BLaER1 treated with 17β-estradiol and CSF1 and Interleukin-3, amounts not matched to agents 10 nM and 100 nM (cell line): ENCODE measurements around the gene NGEF.
"Not testable (repeated sequence)": the region's sequence is repeated elsewhere in the genome, so short reads cannot be mapped to it uniquely, and the experiment has no call there.

Experiments used
- H3K27ac ChIP-seq, 11 experiments: shearing (Covaris generic); formaldehyde crosslinking; 2 replicates each; pipeline ENCODE4 v1.8.1; 2022
- H3K27me3 ChIP-seq, 11 experiments: shearing (Covaris generic); formaldehyde crosslinking; 2 replicates each; pipeline ENCODE4 v1.8.1; 2022
- H3K36me3 ChIP-seq, 11 experiments: shearing (Covaris generic); formaldehyde crosslinking; 2 replicates each; pipeline ENCODE4 v1.8.1; 2022
- H3K4me1 ChIP-seq, 10 experiments: shearing (Covaris generic); formaldehyde crosslinking; 2 replicates each; pipeline ENCODE4 v1.8.1; 2022
- H3K4me2 ChIP-seq, 11 experiments: shearing (Covaris generic); formaldehyde crosslinking; 2 replicates each; pipeline ENCODE4 v1.8.1; 2022
- H3K4me3 ChIP-seq, 10 experiments: shearing (Covaris generic); formaldehyde crosslinking; 2 replicates each; pipeline ENCODE4 v1.8.1; 2022
- H3K9ac ChIP-seq, 11 experiments: shearing (Covaris generic); formaldehyde crosslinking; 2 replicates each; pipeline ENCODE4 v1.8.1; 2022
- H3K9me3 ChIP-seq, 11 experiments: shearing (Covaris generic); formaldehyde crosslinking; replicated peaks in 1 of 11; 2 replicates each; pipeline ENCODE4 v1.8.1; 2022
- H4K20me1 ChIP-seq, 11 experiments: shearing (Covaris generic); formaldehyde crosslinking; 2 replicates each; pipeline ENCODE4 v1.8.1; 2022
- Cebpa-rat ChIP-seq, 11 experiments: shearing (Covaris generic); IDR thresholded peaks; 2 replicates each; pipeline ENCODE4 v1.8.1; 2022

The NGEF gene

DNA sequence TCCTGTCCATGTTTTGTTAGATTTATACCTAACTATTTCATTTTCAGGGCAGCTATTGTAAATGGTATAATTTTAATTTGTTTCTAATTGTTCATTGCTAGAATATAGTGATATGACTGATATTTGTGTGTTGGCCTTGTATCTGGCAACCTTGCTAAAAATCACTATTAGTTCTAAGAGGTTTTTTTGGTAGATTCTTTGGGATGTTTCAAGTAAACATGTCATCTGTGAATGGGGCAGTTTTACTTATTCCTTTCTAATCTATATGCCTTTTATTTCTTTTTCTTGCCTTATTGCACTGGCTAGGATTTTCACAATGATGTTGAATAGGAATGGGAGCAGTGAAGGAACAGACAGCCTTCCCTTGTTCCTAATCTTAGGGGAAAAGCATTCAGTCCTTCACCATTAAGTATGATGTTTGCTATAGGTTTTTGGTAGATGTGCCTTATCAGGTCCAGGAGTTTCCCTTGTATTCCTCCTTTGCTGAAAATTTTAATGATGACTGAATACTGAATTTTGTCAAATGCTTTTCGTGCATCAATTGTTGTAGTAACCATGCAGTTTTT lies 101.3 kb downstream of the NGEF start:
- peaks cover 19 to 31% (median 23%) of the 10 kb centered on the region in 11 experiments for H3K9me3 ChIP-seq
- H3K4me1 ChIP-seq = peaks cover 0 to 5% (median 0%) of the 10 kb centered on the region in 10 experiments; a peak in 2 of 20 replicates
- no peaks in the 10 kb centered on the region for H4K20me1 ChIP-seq
- H3K36me3 ChIP-seq = no peaks in the 10 kb centered on the region
- H3K27ac ChIP-seq = no peak overlapping the region
- H3K27me3 ChIP-seq = no peaks in the 10 kb centered on the region
- no peak overlapping the region for H3K4me2 ChIP-seq
- TF ChIP-seq Cebpa-rat (IDR thresholded peaks at IDR 0.05) = no peak
- no peak overlapping the region for H3K4me3 ChIP-seq
- H3K9ac ChIP-seq = no peak overlapping the region

GRCh38 chr2:232910376-232910775 lies 102.7 kb downstream of the NGEF start:
- no peak overlapping the region for H3K4me3 ChIP-seq
- H3K4me1 ChIP-seq = peaks cover 0 to 5% (median 0%) of the 10 kb centered on the region in 10 experiments; a peak in 2 of 20 replicates
- TF ChIP-seq Cebpa-rat (IDR thresholded peaks at IDR 0.05) = no peak
- H3K36me3 ChIP-seq = no peaks in the 10 kb centered on the region
- H3K9me3 ChIP-seq = peaks cover 19 to 31% (median 23%) of the 10 kb centered on the region in 11 experiments
- no peak overlapping the region for H3K9ac ChIP-seq
- no peaks in the 10 kb centered on the region for H4K20me1 ChIP-seq
- no peak overlapping the region for H3K27ac ChIP-seq
- no peaks in the 10 kb centered on the region for H3K27me3 ChIP-seq
- H3K4me2 ChIP-seq = no peak overlapping the region

DNA sequence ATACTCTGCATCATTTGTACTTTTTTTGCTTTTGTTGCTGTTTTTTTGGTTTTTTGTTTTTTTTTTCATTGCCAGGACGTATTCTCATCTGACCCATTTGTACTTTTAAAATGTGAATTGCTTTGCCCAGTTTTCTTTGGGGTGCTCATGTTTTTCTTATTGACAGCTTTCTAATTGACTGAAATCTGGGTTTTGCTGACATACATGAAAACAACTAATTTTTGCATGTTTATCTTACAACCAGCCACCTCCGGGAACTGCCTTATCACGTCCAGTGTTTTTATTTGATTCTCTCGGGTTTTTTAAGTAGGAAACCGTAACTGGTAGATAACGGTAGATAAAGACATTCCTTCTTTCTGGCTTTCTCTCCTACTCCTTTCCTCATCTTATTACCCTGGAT lies 104.4 kb downstream of the NGEF start:
- Histone ChIP-seq H4K20me1 (no peaks in the 10 kb centered on the region), H3K36me3 (no peaks in the 10 kb centered on the region), H3K27me3 (no peaks in the 10 kb centered on the region), H3K9ac (no peak overlapping the region), H3K4me1 (peaks cover 0 to 5% (median 0%) of the 10 kb centered on the region in 10 experiments; a peak in 2 of 20 replicates), H3K4me2 (no peak overlapping the region), H3K27ac (no peak overlapping the region), H3K4me3 (no peak overlapping the region), H3K9me3 (peaks cover 19 to 33% (median 23%) of the 10 kb centered on the region in 11 experiments)
- TF ChIP-seq Cebpa-rat (IDR thresholded peaks at IDR 0.05) = no peak

DNA sequence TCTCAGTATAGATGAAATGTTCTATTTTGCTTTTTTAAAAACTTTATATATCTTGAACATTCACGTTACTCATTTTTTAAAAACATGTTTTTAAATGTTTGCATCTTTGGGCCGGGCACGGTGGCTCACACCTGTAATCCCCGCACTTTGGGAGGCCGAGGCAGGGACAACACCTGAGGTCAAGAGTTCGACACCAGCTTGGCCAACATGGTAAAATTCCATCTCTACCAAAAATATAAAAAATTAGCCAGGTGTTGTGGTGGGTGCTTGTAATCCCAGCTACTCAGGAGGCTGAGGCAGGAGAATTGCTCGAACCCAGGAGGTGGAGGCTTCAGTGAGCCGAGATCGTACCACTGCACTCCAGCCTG lies 105.4 kb downstream of the NGEF start:
- not testable (repeated sequence) for H3K36me3 ChIP-seq, H3K4me3 ChIP-seq, H3K27ac ChIP-seq, H4K20me1 ChIP-seq, H3K9ac ChIP-seq, H3K4me1 ChIP-seq, H3K4me2 ChIP-seq, H3K27me3 ChIP-seq
- peaks cover 19 to 33% (median 23%) of the 10 kb centered on the region in 11 experiments for H3K9me3 ChIP-seq

DNA sequence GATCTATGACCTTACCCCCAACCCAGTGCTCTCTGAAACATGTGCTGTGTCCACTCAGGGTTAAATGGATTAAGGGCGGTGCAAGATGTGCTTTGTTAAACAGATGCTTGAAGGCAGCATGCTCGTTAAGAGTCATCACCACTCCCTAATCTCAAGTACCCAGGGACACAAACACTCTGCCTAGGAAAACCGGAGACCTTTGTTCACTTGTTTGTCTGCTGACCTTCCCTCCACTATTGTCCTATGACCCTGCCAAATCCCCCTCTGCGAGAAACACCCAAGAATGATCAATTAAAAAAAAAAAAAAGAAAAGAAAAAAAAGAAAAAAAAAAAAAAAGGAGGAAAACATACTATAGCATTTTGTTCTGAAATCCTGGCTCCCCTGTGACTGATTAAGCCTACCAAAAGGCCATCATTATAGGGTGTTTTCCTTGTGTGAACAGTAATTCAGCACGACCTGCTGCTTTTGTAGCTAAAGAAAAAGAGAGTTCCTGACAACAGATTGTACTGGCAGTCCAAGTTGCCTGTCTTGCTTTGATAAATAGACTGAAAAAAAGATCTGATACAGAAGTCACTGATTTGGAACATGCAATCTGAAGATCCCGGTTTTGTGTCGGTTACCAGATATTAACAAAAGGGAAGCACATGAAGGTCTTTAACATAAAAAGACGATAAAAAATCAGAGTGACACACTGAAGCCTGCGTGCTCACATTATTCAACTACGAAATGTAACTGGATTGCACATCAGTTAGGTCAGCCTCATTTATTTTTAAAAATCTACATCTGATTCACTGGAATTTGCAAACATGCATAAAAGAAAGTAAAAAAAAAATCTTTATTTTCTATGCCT lies 106.0 kb downstream of the NGEF start:
- H3K36me3 ChIP-seq, H3K4me1 ChIP-seq, H3K4me3 ChIP-seq, H3K27ac ChIP-seq, H3K9ac ChIP-seq, H3K4me2 ChIP-seq, H3K27me3 ChIP-seq, H4K20me1 ChIP-seq: not testable (repeated sequence)
- peaks cover 15 to 28% (median 21%) of the 10 kb centered on the region in 11 experiments for H3K9me3 ChIP-seq

DNA sequence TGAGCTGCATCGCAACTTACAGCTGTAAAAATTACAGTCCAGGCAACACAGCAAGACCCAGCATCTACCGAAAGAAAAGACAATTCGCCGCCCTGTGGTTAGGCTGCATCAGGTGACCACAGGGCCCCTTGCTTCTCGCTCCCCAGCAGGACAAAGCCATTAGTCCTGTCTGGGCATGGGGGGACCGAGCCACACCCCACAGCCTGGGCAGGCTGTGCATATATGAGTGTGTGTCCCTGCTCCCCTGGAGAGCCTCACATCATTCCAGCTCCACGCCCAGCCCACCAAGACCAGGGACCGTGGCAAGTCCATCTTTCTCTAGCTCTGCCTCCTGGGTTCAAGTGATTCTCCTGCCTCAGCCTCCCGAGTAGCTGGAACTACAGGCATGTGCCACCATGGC lies 109.1 kb downstream of the NGEF start:
- H4K20me1 ChIP-seq = no peaks in the 10 kb centered on the region; a peak in 1 of 22 replicates
- no peaks in the 10 kb centered on the region for H3K27me3 ChIP-seq
- H3K9me3 ChIP-seq = peaks cover 0 to 6% (median 0%) of the 10 kb centered on the region in 11 experiments; a peak in 1 of 22 replicates
- TF ChIP-seq Cebpa-rat (IDR thresholded peaks at IDR 0.05) = no peak
- H3K27ac ChIP-seq = no peak overlapping the region
- no peak overlapping the region for H3K9ac ChIP-seq
- H3K36me3 ChIP-seq = no peaks in the 10 kb centered on the region
- H3K4me1 ChIP-seq = peaks cover 0 to 23% (median 15%) of the 10 kb centered on the region in 10 experiments; a peak in 13 of 20 replicates
- no peak overlapping the region for H3K4me3 ChIP-seq
- H3K4me2 ChIP-seq = no peak overlapping the region

DNA sequence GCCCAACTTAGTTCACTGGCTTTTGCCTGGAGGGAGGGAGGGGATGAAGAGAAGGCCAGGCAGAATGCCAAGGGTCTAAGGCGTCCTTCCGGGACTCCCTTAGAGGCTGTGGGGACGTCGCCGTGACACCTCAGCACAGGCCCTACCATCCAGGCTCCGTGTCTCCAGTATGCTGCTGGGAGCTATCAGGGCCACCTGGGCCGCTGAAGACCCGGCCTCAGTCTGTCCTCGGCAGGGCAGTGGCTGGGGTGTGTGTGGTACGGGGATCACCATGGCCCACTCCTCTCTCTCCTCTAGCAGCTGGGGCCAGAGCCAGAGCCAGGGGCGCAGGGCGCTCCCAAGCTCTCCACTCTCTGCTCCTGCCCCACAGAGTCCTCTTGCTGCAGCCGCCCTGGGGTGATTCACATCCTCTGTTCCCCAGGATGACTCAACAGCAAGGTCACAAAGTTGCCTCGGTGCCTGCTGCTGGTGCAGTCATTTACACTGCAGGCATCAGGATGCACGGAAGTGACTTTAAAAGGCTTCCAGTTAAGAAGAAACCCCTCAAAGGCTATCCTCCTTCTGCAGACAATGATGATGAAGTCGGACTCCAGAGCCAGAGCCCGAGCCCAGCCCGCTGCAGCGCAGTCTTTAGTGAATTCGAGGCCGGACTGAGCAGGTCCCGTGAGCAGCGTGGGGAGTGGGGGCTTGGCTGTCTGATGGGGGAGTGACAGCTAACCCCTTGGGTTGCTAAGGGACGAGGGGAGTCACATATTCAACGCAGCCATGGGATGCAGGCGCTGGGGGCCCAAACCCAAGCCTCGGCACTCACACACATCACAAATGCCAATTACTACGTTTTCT lies 111.1 kb downstream of the NGEF start:
- no peaks in the 10 kb centered on the region for H3K36me3 ChIP-seq
- H3K9ac ChIP-seq = peak overlapping the region in 1 of 11 experiments; percentile 34; a peak in 2 of 22 replicates
- peak overlapping the region in 4 of 11 experiments; percentile 9 to 55 (median 46); a peak in 5 of 22 replicates for H3K27ac ChIP-seq
- H3K27me3 ChIP-seq = no peaks in the 10 kb centered on the region
- no peak overlapping the region for H3K4me3 ChIP-seq
- H3K4me2 ChIP-seq = peak overlapping the region in 6 of 11 experiments; percentile 19 to 83 (median 76); a peak in 11 of 22 replicates
- TF ChIP-seq Cebpa-rat (IDR thresholded peaks at IDR 0.05) = no peak
- no peaks in the 10 kb centered on the region; a peak in 1 of 22 replicates for H4K20me1 ChIP-seq
- peaks cover 0 to 6% (median 0%) of the 10 kb centered on the region in 11 experiments; a peak in 1 of 22 replicates for H3K9me3 ChIP-seq
- H3K4me1 ChIP-seq = peaks cover 0 to 23% (median 15%) of the 10 kb centered on the region in 10 experiments; a peak in 13 of 20 replicates

GRCh38 chr2:232900811-232901735 lies 112.0 kb downstream of the NGEF start:
- Histone ChIP-seq H4K20me1 (no peaks in the 10 kb centered on the region; a peak in 1 of 22 replicates), H3K4me2 (peak overlapping the region in 5 of 11 experiments; percentile 70 to 83 (median 77); a peak in 11 of 22 replicates), H3K36me3 (no peaks in the 10 kb centered on the region), H3K4me1 (peaks cover 0 to 23% (median 15%) of the 10 kb centered on the region in 10 experiments; a peak in 12 of 20 replicates), H3K9ac (peak overlapping the region in 1 of 11 experiments; percentile 34; a peak in 2 of 22 replicates), H3K27ac (peak overlapping the region in 4 of 11 experiments; percentile 9 to 55 (median 46); a peak in 5 of 22 replicates), H3K27me3 (no peaks in the 10 kb centered on the region), H3K9me3 (peaks cover 0 to 6% (median 0%) of the 10 kb centered on the region in 11 experiments; a peak in 1 of 22 replicates), H3K4me3 (no peak overlapping the region)
- no peak for TF ChIP-seq Cebpa-rat (IDR thresholded peaks at IDR 0.05)
